DOHH2 (cell line): ENCODE results near the gene SLC35G3.

Experiments used
- EZH2phosphoT487 ChIP-seq: fragments of 200-600 bp; sonication (generic); IDR thresholded peaks from 2 replicates; pipeline ENCODE4 v1.6.1; 2017; ENCODE audit warnings: borderline replicate concordance, mild to moderate bottlenecking, antibody characterized with exemption, low read length, moderate library complexity, mixed read lengths
- TF ChIP-seq, protein P1 (sequence below): fragments of 200-600 bp; sonication (generic); IDR thresholded peaks from one replicate; pipeline ENCODE4 v1.5.1; 2014; ENCODE audit warnings: antibody characterized with exemption, mild to moderate bottlenecking, low read depth, low read length; ENCODE audit not compliant: poor library complexity, severe bottlenecking

DNA sequence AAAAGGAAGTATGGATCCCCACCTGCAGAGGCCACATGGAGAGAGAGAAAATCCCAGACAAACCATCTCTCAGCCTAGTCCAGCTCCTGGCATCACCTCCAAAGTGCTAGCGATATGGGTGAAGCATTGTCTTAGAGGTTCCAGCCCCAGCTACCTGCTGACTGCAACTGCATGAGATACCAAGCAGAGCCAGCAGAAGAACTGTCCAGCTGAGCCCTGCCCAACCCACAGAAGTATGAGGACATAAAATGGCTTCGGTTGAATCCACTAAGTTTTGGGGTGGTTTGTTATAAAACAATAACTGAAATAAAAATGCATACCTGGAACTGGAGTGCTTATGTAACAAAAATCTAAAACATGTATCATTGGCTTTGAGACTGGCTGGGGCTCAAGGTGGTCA lies 28.3 kb upstream of the SLC35G3 start:
- TF ChIP-seq, protein P1, sequence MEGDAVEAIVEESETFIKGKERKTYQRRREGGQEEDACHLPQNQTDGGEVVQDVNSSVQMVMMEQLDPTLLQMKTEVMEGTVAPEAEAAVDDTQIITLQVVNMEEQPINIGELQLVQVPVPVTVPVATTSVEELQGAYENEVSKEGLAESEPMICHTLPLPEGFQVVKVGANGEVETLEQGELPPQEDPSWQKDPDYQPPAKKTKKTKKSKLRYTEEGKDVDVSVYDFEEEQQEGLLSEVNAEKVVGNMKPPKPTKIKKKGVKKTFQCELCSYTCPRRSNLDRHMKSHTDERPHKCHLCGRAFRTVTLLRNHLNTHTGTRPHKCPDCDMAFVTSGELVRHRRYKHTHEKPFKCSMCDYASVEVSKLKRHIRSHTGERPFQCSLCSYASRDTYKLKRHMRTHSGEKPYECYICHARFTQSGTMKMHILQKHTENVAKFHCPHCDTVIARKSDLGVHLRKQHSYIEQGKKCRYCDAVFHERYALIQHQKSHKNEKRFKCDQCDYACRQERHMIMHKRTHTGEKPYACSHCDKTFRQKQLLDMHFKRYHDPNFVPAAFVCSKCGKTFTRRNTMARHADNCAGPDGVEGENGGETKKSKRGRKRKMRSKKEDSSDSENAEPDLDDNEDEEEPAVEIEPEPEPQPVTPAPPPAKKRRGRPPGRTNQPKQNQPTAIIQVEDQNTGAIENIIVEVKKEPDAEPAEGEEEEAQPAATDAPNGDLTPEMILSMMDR = no peak
- TF ChIP-seq EZH2phosphoT487 = no peak
